HG03095 (cell line): ENCODE data around the gene ECM2.

Experiments
- ATAC-seq: cut with Tn5 transposase; IDR thresholded peaks from one replicate; pipeline ENCODE4 v1.9.1; 2021; ENCODE audit warnings: moderate library complexity; ENCODE audit not compliant: unreplicated experiment

Gene ECM2

GRCh38 chr9:92501671-92502393, 34.0 kb downstream of the ECM2 start:
- ATAC-seq, result no peak

DNA sequence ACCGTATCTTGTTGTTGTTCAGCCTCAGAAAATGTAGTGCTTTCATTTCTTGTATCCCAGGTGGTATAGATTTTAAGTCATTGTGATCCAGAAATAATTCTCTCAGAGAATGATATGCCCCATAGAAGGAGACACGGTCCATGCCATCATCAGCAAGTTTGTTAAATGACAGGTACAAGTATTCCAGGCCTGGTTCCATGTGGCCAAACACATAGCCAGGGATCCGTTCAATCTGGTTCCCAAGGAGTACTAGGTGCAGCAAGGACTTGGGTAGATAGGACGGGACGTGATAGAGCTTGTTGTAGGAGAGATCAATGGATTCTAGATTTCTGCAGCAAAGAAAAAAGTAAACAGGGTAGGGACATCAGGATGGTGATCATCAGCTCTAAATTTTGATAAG, 35.1 kb downstream of the ECM2 start:
- no peak for ATAC-seq

GRCh38 chr9:92499701-92500100, 36.1 kb downstream of the ECM2 start:
- no peak for ATAC-seq

DNA sequence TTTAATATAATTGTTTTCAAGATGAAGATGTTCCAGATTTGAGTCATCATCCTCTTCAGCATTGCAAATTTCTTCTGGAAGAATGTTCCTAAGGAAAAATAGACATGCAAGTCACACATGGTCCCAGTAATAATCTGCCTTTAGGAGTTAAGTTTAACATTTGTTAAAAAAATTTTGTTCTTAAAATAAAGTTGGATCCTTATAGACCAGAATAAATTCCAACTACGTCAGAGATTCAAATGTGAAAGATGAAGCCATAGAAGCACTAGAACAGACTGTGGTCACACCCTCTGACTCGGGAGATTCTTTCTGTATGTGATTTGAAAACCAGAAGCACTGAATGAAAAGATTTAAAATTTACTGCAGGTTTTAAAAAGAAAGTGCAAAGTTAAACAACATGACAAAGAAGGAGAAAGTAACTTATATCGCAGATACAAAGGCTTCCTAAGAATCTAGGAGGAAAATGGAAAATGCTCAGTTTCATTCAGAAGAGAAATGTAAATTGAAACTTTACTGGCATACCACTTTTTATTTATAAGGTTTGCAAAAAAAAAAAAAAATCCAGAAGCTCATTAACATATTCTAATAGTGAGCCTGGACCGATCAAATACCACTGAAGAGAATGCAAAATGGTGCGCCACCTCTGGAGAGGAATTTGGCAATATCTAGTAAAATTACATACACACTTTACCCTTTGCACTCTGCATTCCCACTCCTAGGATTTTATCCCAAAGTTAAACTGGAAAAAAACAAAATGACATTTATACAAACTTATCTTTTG, 39.2 kb downstream of the ECM2 start:
- no peak for ATAC-seq

DNA sequence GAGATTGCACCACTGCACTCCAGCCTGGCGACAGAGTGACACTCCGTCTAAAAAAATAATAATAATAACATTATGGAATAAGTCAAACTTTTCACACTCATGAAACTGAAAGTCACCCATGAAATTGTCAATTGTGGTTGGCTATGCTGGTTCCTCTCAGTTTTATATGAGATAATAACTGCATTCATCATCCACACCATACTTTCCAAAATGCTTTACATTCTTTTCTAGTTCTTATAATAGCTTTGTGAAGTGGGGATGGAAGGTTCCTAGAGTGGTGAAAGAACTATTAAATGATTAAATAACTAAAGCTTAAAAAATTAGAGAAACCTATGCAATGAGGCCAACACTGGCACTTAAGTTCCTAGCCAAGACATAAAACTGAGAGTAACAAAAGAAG, 40.9 kb downstream of the ECM2 start:
- ATAC-seq, result no peak

GRCh38 chr9:92493749-92494387, 41.9 kb downstream of the ECM2 start:
- ATAC-seq, result no peak

GRCh38 chr9:92492781-92493401, 42.9 kb downstream of the ECM2 start:
- ATAC-seq, result no peak

DNA sequence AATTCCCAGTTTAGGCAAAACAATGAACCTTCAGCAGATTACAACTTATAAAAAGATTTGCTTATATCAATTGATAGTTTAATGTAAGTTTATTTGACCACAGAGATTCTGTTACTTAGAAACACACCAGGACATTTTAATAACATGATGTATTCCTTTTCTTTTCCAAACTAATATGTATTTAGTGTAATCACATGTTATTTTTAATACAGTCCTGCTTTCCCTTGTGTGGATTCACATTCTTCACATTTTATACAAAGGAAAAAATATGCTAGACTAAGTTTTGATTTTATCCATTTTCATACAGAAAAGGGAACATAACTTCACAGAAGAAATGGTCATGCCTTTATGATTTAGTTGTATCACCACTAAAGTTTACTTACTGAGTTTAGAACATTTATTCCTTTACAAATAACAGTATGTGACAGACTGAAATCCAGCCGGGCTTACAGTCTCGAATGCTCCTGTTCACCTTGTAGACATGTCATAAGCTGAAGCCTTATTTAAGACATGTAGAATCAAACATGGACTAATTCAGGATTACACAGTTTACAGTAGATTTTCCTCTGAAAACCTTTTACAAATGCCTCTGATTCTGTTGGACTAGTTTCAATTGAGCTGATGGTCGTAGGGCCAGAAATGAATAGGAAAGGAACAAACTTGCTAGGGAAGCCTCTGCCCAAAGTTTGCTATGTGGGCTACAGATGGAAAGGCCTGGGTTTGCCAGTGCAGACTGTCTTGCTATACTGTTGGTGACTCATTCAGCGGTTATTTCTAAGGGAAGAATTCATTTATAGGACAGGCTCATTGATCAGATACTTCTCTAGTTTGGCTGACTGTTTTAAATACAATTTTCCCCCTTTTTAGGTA, 46.9 kb downstream of the ECM2 start:
- no peak for ATAC-seq

GRCh38 chr9:92486371-92486770, 49.4 kb downstream of the ECM2 start:
- ATAC-seq, result no peak

- no peak for ATAC-seq
Observed at GRCh38 chr9:92484563-92484962, 51.2 kb downstream of the ECM2 start.

DNA sequence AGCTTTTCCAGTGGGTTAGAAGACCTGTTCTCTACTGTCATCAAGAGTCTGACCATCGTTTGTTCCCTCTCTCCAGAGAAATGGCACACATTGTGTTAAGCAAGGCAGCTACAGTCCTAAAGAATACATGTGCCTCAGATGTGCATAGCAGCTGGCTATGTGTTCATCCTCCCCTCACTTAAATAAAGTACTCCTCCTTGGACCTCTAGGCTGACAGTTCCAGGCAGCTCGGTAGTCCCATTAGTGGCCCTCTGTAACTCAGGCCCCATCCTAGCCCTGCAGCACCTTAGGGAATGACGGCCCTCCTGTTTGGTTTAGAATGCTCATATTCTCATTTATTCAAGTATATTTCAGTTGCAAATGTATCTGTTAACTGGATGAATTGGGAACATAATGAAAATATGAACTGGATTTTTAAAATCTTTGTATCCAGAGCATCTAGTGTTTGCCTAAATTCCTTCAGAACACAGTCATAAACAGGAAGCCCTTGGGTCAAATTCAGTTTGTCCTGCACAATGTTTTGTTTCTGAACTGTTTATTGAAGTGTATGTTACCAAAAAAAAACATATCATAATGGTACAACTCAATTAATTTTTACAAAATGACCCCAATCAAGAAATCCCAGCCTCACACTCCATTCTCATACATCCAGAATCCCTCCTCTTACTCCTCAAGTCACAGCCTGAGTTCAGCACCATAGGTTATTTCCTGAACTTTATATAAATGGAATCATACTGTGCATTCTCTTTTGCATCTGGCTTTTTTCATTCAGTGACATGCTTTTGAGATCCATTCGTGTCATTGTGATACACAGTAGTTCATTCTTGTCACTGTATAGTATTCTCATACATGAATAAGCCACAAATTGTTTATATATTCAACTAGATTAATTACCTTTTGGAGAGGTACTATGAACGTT, 51.9 kb downstream of the ECM2 start:
- ATAC-seq, result no peak

- no peak for ATAC-seq
Observed at GRCh38 chr9:92482805-92483204, 53.0 kb downstream of the ECM2 start.

GRCh38 chr9:92482329-92482728, 53.5 kb downstream of the ECM2 start, which contains the start of gene ASPN:
Gene ASPN, minus strand, starts transcription at chr9:92482506.
- no peak for ATAC-seq

- peak; percentile 57 for ATAC-seq
Observed at GRCh38 chr9:92480986-92481633, 54.7 kb downstream of the ECM2 start.

DNA sequence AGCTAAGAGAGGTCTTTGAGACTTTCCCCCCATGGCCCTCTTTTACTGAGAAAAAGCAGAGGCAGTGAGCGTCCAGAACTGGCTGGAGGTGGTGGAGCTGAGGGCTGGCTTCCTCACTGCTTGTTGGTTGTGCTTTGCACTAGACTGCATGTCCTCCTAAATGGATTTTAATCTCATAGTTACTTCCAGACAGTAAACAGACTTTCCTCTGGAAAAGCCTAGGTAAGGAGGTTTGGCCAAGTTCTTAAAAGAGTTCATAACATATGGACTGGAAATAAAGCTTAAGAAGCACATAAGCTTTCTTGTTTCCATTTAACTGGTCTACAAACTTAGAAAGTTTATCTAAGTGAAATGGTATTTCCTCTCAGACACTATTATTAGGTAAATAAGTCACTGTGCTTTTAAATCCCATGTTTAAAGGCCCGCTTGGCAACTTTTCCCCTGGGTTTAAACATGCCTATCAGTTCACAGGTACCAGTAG, 55.5 kb downstream of the ECM2 start:
- no peak for ATAC-seq

GRCh38 chr9:92479346-92479745, 56.4 kb downstream of the ECM2 start:
- ATAC-seq, result no peak

DNA sequence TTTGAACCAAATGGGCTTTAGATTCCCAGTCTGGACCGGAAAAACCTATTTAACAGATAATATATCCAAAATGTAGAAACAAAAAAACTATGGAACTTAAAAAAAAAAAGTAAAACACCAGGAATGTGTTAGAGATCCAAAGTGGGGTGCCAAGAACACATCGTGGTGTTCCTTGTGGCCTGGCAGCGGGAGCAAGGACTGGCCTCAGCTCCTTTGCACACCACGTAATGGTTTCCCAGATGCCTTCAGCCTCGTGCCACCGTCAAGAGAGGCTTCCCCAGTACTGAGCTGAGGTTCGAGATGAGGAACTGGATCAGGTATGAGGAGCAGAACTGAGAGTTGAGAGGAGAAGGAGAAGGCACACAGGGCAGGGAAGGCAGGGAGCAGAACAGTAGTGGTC, 57.0 kb downstream of the ECM2 start:
- ATAC-seq, result no peak

- peak; percentile 48 for ATAC-seq
Observed at GRCh38 chr9:92476962-92477361, 58.8 kb downstream of the ECM2 start.

GRCh38 chr9:92474587-92474986, 61.2 kb downstream of the ECM2 start:
- ATAC-seq, result no peak
